ENCODE data around the gene ZCWPW1. TPM values are rescaled to one million over a fixed set of nuclear protein-coding genes. Genes with fewer than 3 reads are reported as not detected.
"Not testable (repeated sequence)": the region's sequence is repeated elsewhere in the genome, so short reads cannot be mapped to it uniquely, and the experiment has no call there.

The ZCWPW1 gene
- total and polyA plus RNA-seq, 2 donors: 4.8 to 33.9 TPM

DNA sequence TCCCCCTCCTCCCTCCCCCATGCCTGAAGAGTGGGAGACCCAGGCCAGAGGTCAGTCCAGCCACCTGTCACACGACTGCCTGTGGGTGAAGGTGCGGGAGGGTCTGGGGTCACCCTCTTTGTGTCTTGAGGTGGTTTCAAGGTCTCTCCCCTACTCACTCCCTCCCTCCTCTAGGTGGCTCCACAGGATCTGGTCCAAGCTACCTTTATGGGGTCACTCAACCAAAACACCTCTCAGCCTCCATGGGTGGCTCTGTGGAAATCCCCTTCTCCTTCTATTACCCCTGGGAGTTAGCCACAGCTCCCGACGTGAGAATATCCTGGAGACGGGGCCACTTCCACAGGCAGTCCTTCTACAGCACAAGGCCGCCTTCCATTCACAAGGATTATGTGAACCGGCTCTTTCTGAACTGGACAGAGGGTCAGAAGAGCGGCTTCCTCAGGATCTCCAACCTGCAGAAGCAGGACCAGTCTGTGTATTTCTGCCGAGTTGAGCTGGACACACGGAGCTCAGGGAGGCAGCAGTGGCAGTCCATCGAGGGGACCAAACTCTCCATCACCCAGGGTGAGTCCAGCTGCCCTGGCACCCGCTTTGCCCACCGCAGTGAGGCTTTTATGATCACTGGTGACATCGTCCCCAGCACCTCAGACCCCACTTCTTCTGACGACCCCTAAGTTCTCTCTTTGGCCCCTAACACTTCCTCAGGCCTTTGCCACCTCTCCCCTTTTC lies 54.5 kb downstream of the ZCWPW1 start:
- not testable (repeated sequence) for H3K36me3 ChIP-seq (ENCODE audit: control insufficient read depth in 2 of 2, insufficient read depth in 2 of 2, low read length in 1 of 2); H3K4me3 ChIP-seq (ENCODE audit: low read length in 2 of 2); H3K9me3 ChIP-seq (ENCODE audit: control insufficient read depth in 2 of 2, insufficient read depth in 1 of 2, low read length in 1 of 2); H3K27me3 ChIP-seq (ENCODE audit: control insufficient read depth in 2 of 2, insufficient read depth in 1 of 2, low read length in 1 of 2); H3K27ac ChIP-seq (ENCODE audit: low read depth in 1 of 2, low read length in 1 of 2); DNase-seq (ENCODE audit: low read depth in 6 of 9, low spot score in 9 of 9)
- WGBS: 92% methylated on average over 15 of the region's 15 CpGs
- peaks cover 0 to 37% of the 10 kb centered on the region in 2 donors for H3K4me1 ChIP-seq (ENCODE audit: control insufficient read depth in 2 of 2, insufficient read depth in 2 of 2, low read length in 2 of 2)

DNA sequence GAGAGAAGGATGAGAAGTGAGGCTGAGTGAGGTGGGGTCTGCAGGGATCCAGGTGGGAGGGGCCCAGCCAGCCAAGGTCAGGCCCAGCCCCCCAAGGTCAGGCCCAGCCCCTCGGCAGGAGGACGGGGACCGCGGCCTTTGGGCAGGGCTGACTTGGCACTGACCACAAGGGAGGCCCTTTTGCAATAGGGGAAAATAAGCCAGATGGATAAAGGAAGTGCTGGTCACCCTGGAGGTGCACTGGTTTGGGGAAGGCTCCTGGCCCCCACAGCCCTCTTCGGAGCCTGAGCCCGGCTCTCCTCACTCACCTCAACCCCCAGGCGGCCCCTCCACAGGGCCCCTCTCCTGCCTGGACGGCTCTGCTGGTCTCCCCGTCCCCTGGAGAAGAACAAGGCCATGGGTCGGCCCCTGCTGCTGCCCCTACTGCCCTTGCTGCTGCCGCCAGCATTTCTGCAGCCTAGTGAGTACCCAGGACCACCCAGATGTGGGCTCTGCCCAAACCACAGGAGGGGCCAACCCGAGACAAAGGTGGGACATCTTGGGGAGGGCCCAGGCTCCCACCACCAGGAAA lies 55.2 kb downstream of the ZCWPW1 start, which contains the start of gene PILRA:
Gene PILRA (plus strand): TSS at position 227 of the 571 bp plus-strand sequence. CDS start 170 bp downstream, at position 397.
- WGBS: 93% methylated on average over 12 of the region's 12 CpGs
- DNase-seq (ENCODE audit: low read depth in 6 of 9, low spot score in 9 of 9): no peak
- Histone ChIP-seq H3K27ac (ENCODE audit: low read depth in 1 of 2, low read length in 1 of 2) (peak within 1 kb of the TSS in 1 of 2 donors; percentile 56), H3K4me1 (ENCODE audit: control insufficient read depth in 2 of 2, insufficient read depth in 2 of 2, low read length in 2 of 2) (peaks cover 0 to 43% of the 10 kb centered on the region in 2 donors), H3K27me3 (ENCODE audit: control insufficient read depth in 2 of 2, insufficient read depth in 1 of 2, low read length in 1 of 2) (no peaks in the 10 kb centered on the region), H3K36me3 (ENCODE audit: control insufficient read depth in 2 of 2, insufficient read depth in 2 of 2, low read length in 1 of 2) (peaks cover 0 to 4% of the 10 kb centered on the region in 2 donors), H3K4me3 (ENCODE audit: low read length in 2 of 2) (no peak within 1 kb of the TSS), H3K9me3 (ENCODE audit: control insufficient read depth in 2 of 2, insufficient read depth in 1 of 2, low read length in 1 of 2) (no peaks in the 10 kb centered on the region)

DNA sequence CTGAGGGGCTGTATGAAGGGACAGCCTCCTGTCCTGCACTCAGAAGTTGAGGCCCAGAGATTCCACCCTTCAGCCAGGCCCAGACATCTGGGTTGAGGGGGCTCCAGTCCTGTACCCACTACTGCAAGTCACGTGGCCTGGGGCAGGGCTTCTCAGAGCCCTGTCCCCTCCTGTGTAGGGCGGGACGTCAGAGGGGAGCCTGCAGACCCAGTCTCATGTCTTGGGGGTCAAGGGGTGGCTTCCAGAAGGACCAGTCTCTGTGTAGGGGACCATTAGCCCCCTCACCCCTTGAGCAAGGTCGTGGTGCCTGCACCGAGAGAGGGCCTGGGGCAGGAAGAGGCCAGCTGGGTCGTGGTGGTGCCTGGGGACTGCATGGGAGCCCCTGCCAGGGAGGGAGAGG lies 55.8 kb downstream of the ZCWPW1 start:
- Histone ChIP-seq H3K36me3 (ENCODE audit: control insufficient read depth in 2 of 2, insufficient read depth in 2 of 2, low read length in 1 of 2) (peaks cover 0 to 9% of the 10 kb centered on the region in 2 donors), H3K27ac (ENCODE audit: low read depth in 1 of 2, low read length in 1 of 2) (peak overlapping the region in 1 of 2 donors; percentile 56)
- no peak for DNase-seq (ENCODE audit: low read depth in 6 of 9, low spot score in 9 of 9)

DNA sequence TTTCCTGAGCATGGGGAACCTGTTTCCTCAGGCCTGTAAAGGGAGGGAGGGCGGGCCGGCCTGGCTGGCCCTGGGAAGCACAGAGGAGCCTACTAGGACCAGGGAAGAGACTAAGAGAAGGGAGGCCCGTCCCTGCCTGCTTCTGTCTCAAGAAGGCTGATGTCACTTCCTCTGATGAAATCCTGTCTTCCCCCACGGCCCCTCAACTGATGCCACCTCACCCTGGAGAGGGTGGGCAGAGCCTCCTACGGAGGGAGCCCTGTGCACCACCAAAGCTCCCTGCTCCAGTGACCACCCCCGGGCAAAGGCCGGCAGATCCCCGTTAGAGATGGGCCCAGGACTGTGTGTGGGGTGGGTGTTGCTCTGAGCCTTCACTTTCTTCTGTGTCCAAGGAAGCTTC lies 56.2 kb downstream of the ZCWPW1 start:
- peak in 2 of 9 donors; percentile 40 to 58 for DNase-seq (ENCODE audit: low read depth in 6 of 9, low spot score in 9 of 9)
- Histone ChIP-seq H3K4me1 (ENCODE audit: control insufficient read depth in 2 of 2, insufficient read depth in 2 of 2, low read length in 2 of 2) (peaks cover 0 to 46% of the 10 kb centered on the region in 2 donors), H3K4me3 (ENCODE audit: low read length in 2 of 2) (no peak overlapping the region), H3K9me3 (ENCODE audit: control insufficient read depth in 2 of 2, insufficient read depth in 1 of 2, low read length in 1 of 2) (no peaks in the 10 kb centered on the region), H3K27ac (ENCODE audit: low read depth in 1 of 2, low read length in 1 of 2) (peak overlapping the region in 1 of 2 donors; percentile 56), H3K27me3 (ENCODE audit: control insufficient read depth in 2 of 2, insufficient read depth in 1 of 2, low read length in 1 of 2) (no peaks in the 10 kb centered on the region), H3K36me3 (ENCODE audit: control insufficient read depth in 2 of 2, insufficient read depth in 2 of 2, low read length in 1 of 2) (peaks cover 3 to 14% of the 10 kb centered on the region in 2 donors)
- 54% methylated on average over 8 of the region's 8 CpGs for WGBS

More for the DNA sequence above, 55.8 kb downstream of the ZCWPW1 start:
- no peaks in the 10 kb centered on the region for H3K27me3 ChIP-seq (ENCODE audit: control insufficient read depth in 2 of 2, insufficient read depth in 1 of 2, low read length in 1 of 2)
- no peaks in the 10 kb centered on the region for H3K9me3 ChIP-seq (ENCODE audit: control insufficient read depth in 2 of 2, insufficient read depth in 1 of 2, low read length in 1 of 2)
- no peak overlapping the region for H3K4me3 ChIP-seq (ENCODE audit: low read length in 2 of 2)
- peaks cover 0 to 46% of the 10 kb centered on the region in 2 donors for H3K4me1 ChIP-seq (ENCODE audit: control insufficient read depth in 2 of 2, insufficient read depth in 2 of 2, low read length in 2 of 2)
- WGBS: 84% methylated on average over 6 of the region's 6 CpGs

DNA sequence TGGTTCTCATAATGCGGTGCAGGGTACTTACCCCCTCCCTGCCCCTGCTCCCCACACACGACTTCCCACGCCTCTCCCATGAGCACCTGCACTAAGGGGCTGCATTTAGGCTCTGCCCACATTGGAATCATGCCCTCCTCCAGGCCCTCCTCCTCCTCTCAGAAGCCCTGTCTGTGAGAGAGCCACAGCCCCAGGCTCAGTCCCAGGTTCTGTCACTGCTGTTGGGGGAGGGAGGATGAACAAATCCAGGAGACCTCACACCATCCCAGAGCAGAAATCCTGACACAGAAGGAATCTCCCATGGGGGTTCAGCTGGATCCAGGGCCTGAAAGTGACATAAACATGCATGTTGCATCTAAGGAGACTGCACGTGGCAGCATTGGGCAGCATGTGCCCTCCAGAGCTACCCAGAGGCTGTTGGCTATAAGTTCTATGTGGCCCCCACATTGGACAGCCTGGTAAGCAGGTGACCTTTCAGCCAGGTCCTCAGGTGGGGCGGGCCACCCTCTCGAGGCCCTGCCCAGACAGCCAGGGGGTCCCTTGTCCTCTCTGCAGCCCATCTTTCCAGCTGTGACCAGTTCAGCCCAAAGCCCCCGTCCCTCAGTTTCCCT lies 56.8 kb downstream of the ZCWPW1 start:
- H3K27me3 ChIP-seq (ENCODE audit: control insufficient read depth in 2 of 2, insufficient read depth in 1 of 2, low read length in 1 of 2): no peaks in the 10 kb centered on the region
- H3K36me3 ChIP-seq (ENCODE audit: control insufficient read depth in 2 of 2, insufficient read depth in 2 of 2, low read length in 1 of 2): peaks cover 3 to 19% of the 10 kb centered on the region in 2 donors
- 90% methylated on average over 7 of the region's 7 CpGs for WGBS
- no peak overlapping the region for H3K4me3 ChIP-seq (ENCODE audit: low read length in 2 of 2)
- no peak for DNase-seq (ENCODE audit: low read depth in 6 of 9, low spot score in 9 of 9)
- no peak overlapping the region for H3K27ac ChIP-seq (ENCODE audit: low read depth in 1 of 2, low read length in 1 of 2)
- H3K9me3 ChIP-seq (ENCODE audit: control insufficient read depth in 2 of 2, insufficient read depth in 1 of 2, low read length in 1 of 2): no peaks in the 10 kb centered on the region
- H3K4me1 ChIP-seq (ENCODE audit: control insufficient read depth in 2 of 2, insufficient read depth in 2 of 2, low read length in 2 of 2): peaks cover 0 to 50% of the 10 kb centered on the region in 2 donors

DNA sequence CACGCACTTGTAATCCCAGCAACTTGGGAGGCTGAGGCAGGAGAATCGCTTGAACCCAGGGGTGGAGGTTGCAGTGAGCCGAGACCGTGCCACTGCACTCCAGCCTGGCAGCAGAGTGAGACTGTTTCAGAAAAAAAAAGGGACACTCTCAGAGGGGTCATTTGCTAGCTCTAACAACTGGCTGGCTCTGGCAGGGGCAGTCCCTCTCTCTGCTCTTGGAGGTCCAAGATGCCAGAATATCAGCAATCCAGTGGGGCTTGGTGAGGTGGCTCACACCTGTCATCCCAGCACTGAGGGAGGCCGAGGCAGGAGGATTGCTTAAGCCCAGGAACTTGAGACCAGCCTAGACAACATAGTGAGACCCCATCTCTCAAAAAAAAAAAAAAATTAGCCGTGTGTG lies 57.8 kb downstream of the ZCWPW1 start:
- Histone ChIP-seq H3K36me3 (ENCODE audit: control insufficient read depth in 2 of 2, insufficient read depth in 2 of 2, low read length in 1 of 2) (peaks cover 7 to 19% of the 10 kb centered on the region in 2 donors), H3K27ac (ENCODE audit: low read depth in 1 of 2, low read length in 1 of 2) (no peak overlapping the region), H3K4me1 (ENCODE audit: control insufficient read depth in 2 of 2, insufficient read depth in 2 of 2, low read length in 2 of 2) (peaks cover 0 to 58% of the 10 kb centered on the region in 2 donors), H3K4me3 (ENCODE audit: low read length in 2 of 2) (no peak overlapping the region), H3K9me3 (ENCODE audit: control insufficient read depth in 2 of 2, insufficient read depth in 1 of 2, low read length in 1 of 2) (no peaks in the 10 kb centered on the region), H3K27me3 (ENCODE audit: control insufficient read depth in 2 of 2, insufficient read depth in 1 of 2, low read length in 1 of 2) (no peaks in the 10 kb centered on the region)
- WGBS: 96% methylated on average over 6 of the region's 6 CpGs
- DNase-seq (ENCODE audit: low read depth in 6 of 9, low spot score in 9 of 9): no peak

DNA sequence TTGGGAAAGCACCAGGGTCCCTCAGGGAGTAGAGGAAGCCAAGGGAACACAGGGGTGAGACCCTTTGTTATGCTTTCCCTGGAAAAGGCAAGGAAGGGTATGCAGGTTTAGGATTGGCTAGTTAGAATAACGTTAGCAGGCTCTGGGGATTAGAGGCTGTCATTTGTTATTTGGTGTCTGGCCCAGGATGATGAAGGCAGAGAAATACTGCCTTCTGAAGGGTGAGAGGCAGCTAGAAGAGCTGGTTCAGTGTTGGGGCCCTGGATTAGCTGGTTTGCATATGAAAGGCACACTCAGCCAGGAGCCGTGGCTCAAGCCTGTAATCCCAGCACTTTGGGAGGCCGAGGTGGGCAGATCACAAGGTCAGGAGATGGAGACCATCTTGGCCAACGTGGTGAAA lies 58.2 kb downstream of the ZCWPW1 start:
- DNase-seq (ENCODE audit: low read depth in 6 of 9, low spot score in 9 of 9): no peak
- no peaks in the 10 kb centered on the region for H3K27me3 ChIP-seq (ENCODE audit: control insufficient read depth in 2 of 2, insufficient read depth in 1 of 2, low read length in 1 of 2)
- H3K36me3 ChIP-seq (ENCODE audit: control insufficient read depth in 2 of 2, insufficient read depth in 2 of 2, low read length in 1 of 2): peaks cover 10 to 19% of the 10 kb centered on the region in 2 donors
- no peak overlapping the region for H3K27ac ChIP-seq (ENCODE audit: low read depth in 1 of 2, low read length in 1 of 2)
- H3K4me1 ChIP-seq (ENCODE audit: control insufficient read depth in 2 of 2, insufficient read depth in 2 of 2, low read length in 2 of 2): peaks cover 0 to 58% of the 10 kb centered on the region in 2 donors
- H3K9me3 ChIP-seq (ENCODE audit: control insufficient read depth in 2 of 2, insufficient read depth in 1 of 2, low read length in 1 of 2): no peaks in the 10 kb centered on the region
- 90% methylated on average over 4 of the region's 4 CpGs for WGBS
- no peak overlapping the region for H3K4me3 ChIP-seq (ENCODE audit: low read length in 2 of 2)

DNA sequence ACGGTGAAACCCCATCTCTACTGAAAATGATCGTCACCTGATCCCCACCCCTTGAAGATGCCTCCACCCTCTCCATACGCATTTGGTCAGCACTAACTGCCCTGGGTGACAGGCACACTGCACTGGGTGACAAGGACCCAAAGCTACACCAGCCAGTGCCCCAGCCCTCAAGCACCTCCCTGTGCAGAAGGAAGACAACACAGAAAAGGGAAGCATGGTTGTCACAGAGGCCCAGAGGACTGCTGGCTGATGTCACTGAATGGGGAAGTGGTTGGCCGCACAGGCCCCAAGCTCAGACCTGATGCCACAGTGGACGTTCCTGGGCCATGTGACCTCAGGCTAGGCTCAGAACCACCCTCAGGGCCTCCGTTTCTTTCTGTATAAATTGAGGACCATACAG lies 59.4 kb downstream of the ZCWPW1 start:
- H3K27ac ChIP-seq (ENCODE audit: low read depth in 1 of 2, low read length in 1 of 2): peak overlapping the region; percentile 22 to 61
- H3K27me3 ChIP-seq (ENCODE audit: control insufficient read depth in 2 of 2, insufficient read depth in 1 of 2, low read length in 1 of 2): no peaks in the 10 kb centered on the region
- DNase-seq (ENCODE audit: low read depth in 6 of 9, low spot score in 9 of 9): peak in 1 of 9 donors; percentile 35
- peaks cover 14 to 25% of the 10 kb centered on the region in 2 donors for H3K36me3 ChIP-seq (ENCODE audit: control insufficient read depth in 2 of 2, insufficient read depth in 2 of 2, low read length in 1 of 2)
- no peaks in the 10 kb centered on the region for H3K9me3 ChIP-seq (ENCODE audit: control insufficient read depth in 2 of 2, insufficient read depth in 1 of 2, low read length in 1 of 2)
- no peak overlapping the region for H3K4me3 ChIP-seq (ENCODE audit: low read length in 2 of 2)
- WGBS: 26% methylated on average over 6 of the region's 6 CpGs
- peaks cover 0 to 47% of the 10 kb centered on the region in 2 donors for H3K4me1 ChIP-seq (ENCODE audit: control insufficient read depth in 2 of 2, insufficient read depth in 2 of 2, low read length in 2 of 2)

Measured in thymus (tissue), 11 donors.